Measurements from ENCODE around the gene AIF1L. TPM values are rescaled to one million over a fixed set of nuclear protein-coding genes. Genes with fewer than 3 reads are reported as not detected.

Gene AIF1L
- total and polyA plus RNA-seq, 2 of the 4 experiments (the other 2 are of a cell fraction): 0.18 to 0.19 TPM

- no peak overlapping the region for H3K9ac ChIP-seq (ENCODE audit: low read depth, low read length)
- WGBS, 2 experiments (ENCODE audit: extremely low coverage in 2 of 2, insufficient read length in 1 of 2): no CpG with 5 or more reads among the region's 2 CpGs
- ATAC-seq (ENCODE audit: low read depth): no peak
- H3K56ac ChIP-seq (ENCODE audit: extremely low read depth, insufficient read depth, low read length): no peak overlapping the region
- no peak overlapping the region for H3K23ac ChIP-seq (ENCODE audit: low read depth, low read length)
- dilution Hi-C loops (cut with HindIII; ENCODE audit: low sequenced_read_pairs, unreplicated experiment) (no loop called here), intact Hi-C loops (cut with micrococcal nuclease) (no loop called here), in situ Hi-C loops (cut with MboI; ENCODE audit: low sequenced_read_pairs) (no loop called here)
- H3K36me3 ChIP-seq (ENCODE audit: control insufficient read depth, insufficient read depth, low read length): no peaks in the 10 kb centered on the region
- no peak overlapping the region for H2AFZ ChIP-seq (replicated peaks; ENCODE audit: low read length, poor library complexity)
- CTCF ChIA-PET: no interaction called here
- no peak overlapping the region for H3K4ac ChIP-seq (ENCODE audit: low read depth, low read length)
- no peak overlapping the region for H2AK9ac ChIP-seq (replicated peaks; ENCODE audit: low read depth, low read length, poor library complexity)
- peaks cover 4 to 23% of the 10 kb centered on the region in 2 experiments for H3K79me1 ChIP-seq (ENCODE audit: low read depth in 1 of 2, low read length in 2 of 2)
- H4K5ac ChIP-seq (ENCODE audit: low read depth, low read length): no peak overlapping the region
- no peak overlapping the region for H2AK5ac ChIP-seq (ENCODE audit: low read depth, low read length)
- no peak overlapping the region for H2BK5ac ChIP-seq (ENCODE audit: low read depth, low read length, poor library complexity, severe bottlenecking)
- DNase-seq: no peak
- H2BK120ac ChIP-seq (ENCODE audit: low read depth, low read length): no peak overlapping the region
- no peaks in the 10 kb centered on the region for H4K20me1 ChIP-seq (ENCODE audit: insufficient read depth, low read length)
- no peak overlapping the region for H4K8ac ChIP-seq (ENCODE audit: low read depth in 2 of 2, low read length in 2 of 2)
- H2BK20ac ChIP-seq (ENCODE audit: low read depth, low read length): no peak overlapping the region
- no TSS peak for BruUV-seq (replicated peaks)
- POLR2A ChIA-PET (ENCODE audit: unreplicated experiment): no interaction called here
- TF ChIP-seq MXI1 (IDR thresholded peaks at IDR 0.05; ENCODE audit: borderline replicate concordance, low read depth, low read length) (no peak), MAFK (IDR thresholded peaks at IDR 0.05; ENCODE audit: low read depth, low read length) (no peak), SMC3 (IDR thresholded peaks at IDR 0.05; ENCODE audit: low read depth, low read length) (no peak), FOS (IDR thresholded peaks at IDR 0.05; ENCODE audit: low read depth, low read length) (no peak), BHLHE40 (IDR thresholded peaks at IDR 0.05; ENCODE audit: low read depth, low read length) (no peak), RFX5 (IDR thresholded peaks at IDR 0.05; ENCODE audit: low read depth, low read length) (no peak), RAD21 (IDR thresholded peaks at IDR 0.05; ENCODE audit: low read length) (no peak), MAZ (IDR thresholded peaks at IDR 0.05; ENCODE audit: borderline replicate concordance, low read depth, low read length) (no peak), CHD1 (IDR thresholded peaks at IDR 0.05; ENCODE audit: low read depth, low read length) (no peak), USF2 (IDR thresholded peaks at IDR 0.05; ENCODE audit: low read depth, low read length) (no peak), CEBPB (IDR thresholded peaks at IDR 0.05; ENCODE audit: low read depth, low read length) (no peak), POLR2A (IDR thresholded peaks at IDR 0.05; ENCODE audit: low read depth, low read length) (no peak), NFE2L2 (IDR thresholded peaks at IDR 0.05; ENCODE audit: low read depth, low read length) (no peak), RCOR1 (IDR thresholded peaks at IDR 0.05; ENCODE audit: insufficient replicate concordance, low read length) (no peak)
- TF ChIP-seq, protein P1, sequence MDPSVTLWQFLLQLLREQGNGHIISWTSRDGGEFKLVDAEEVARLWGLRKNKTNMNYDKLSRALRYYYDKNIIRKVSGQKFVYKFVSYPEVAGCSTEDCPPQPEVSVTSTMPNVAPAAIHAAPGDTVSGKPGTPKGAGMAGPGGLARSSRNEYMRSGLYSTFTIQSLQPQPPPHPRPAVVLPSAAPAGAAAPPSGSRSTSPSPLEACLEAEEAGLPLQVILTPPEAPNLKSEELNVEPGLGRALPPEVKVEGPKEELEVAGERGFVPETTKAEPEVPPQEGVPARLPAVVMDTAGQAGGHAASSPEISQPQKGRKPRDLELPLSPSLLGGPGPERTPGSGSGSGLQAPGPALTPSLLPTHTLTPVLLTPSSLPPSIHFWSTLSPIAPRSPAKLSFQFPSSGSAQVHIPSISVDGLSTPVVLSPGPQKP (IDR thresholded peaks at IDR 0.05; ENCODE audit: borderline replicate concordance, low read depth, low read length): no peak
- TF ChIP-seq, protein P2, sequence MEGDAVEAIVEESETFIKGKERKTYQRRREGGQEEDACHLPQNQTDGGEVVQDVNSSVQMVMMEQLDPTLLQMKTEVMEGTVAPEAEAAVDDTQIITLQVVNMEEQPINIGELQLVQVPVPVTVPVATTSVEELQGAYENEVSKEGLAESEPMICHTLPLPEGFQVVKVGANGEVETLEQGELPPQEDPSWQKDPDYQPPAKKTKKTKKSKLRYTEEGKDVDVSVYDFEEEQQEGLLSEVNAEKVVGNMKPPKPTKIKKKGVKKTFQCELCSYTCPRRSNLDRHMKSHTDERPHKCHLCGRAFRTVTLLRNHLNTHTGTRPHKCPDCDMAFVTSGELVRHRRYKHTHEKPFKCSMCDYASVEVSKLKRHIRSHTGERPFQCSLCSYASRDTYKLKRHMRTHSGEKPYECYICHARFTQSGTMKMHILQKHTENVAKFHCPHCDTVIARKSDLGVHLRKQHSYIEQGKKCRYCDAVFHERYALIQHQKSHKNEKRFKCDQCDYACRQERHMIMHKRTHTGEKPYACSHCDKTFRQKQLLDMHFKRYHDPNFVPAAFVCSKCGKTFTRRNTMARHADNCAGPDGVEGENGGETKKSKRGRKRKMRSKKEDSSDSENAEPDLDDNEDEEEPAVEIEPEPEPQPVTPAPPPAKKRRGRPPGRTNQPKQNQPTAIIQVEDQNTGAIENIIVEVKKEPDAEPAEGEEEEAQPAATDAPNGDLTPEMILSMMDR (conservative IDR thresholded peaks at IDR 0.05; ENCODE audit: low read depth, low read length): no peak
- H3K18ac ChIP-seq (ENCODE audit: low read depth, low read length): no peak overlapping the region
- no peak overlapping the region for H2BK15ac ChIP-seq (ENCODE audit: low read depth, low read length)
- H3K14ac ChIP-seq (replicated peaks; ENCODE audit: low read depth, low read length): no peak overlapping the region
- no peak overlapping the region for H4K91ac ChIP-seq (ENCODE audit: insufficient read depth, low read depth, low read length)
- peaks cover 18% of the 10 kb centered on the region for H3K27me3 ChIP-seq (ENCODE audit: control insufficient read depth, insufficient read depth, low read length)
- no peaks in the 10 kb centered on the region for H3K9me1 ChIP-seq (ENCODE audit: insufficient read depth, low read length)
- no peaks in the 10 kb centered on the region for H3K9me3 ChIP-seq (ENCODE audit: control insufficient read depth, insufficient read depth, low read length)
- H3K4me1 ChIP-seq (ENCODE audit: control insufficient read depth, insufficient read depth, low read length): no peaks in the 10 kb centered on the region
- H3K4me2 ChIP-seq (ENCODE audit: low read depth, low read length): no peak overlapping the region
- no peak overlapping the region for H3K27ac ChIP-seq (ENCODE audit: insufficient read depth, low read length)
- H3K4me3 ChIP-seq (ENCODE audit: insufficient read depth, low read depth, low read length): no peak overlapping the region
Observed at GRCh38 chr9:131122158-131122557, 25.8 kb downstream of the AIF1L start.

All from IMR-90 (cell line).